Right lobe of liver (tissue), 6 donors: ENCODE data around the gene PDE4A. TPM values are rescaled to one million over a fixed set of nuclear protein-coding genes. Genes with fewer than 3 reads are reported as not detected.

Source experiments
- ATAC-seq, 4 donors: fragments of 200-7000 bp; cut with Tn5 transposase; one replicate each; pipeline ENCODE4 v1.9.1; 2020; ENCODE audit warnings: mild to moderate bottlenecking in 4 of 4, moderate library complexity in 4 of 4
- DNase-seq, 3 donors: peaks; one replicate each; pipeline ENCODE4 v3.0.0-alpha.2; 2020
- H3K27ac ChIP-seq, 3 donors: fragments of 200-600 bp; one replicate each; pipeline ENCODE4 v1.8.0; 2022
- H3K27me3 ChIP-seq, 2 donors: fragments of 200-600 bp; one replicate each; pipeline ENCODE4 v1.8.0; 2022
- H3K36me3 ChIP-seq, 4 donors: fragments of 200-600 bp; sonication (generic) in 1 of 4; one replicate each; pipeline versions ENCODE4 v1.5.1 to v1.8.0; 2017 to 2022; ENCODE audit warnings: control low read depth in 1 of 4
- H3K4me1 ChIP-seq, 4 donors: fragments of 200-600 bp; sonication (generic) in 1 of 4; one replicate each; pipeline versions ENCODE4 v1.5.1 to v1.8.0; 2017 to 2022; ENCODE audit warnings: control low read depth in 1 of 4
- H3K4me3 ChIP-seq, 3 donors: fragments of 200-600 bp; one replicate each; pipeline ENCODE4 v1.8.0; 2022
- H3K9me3 ChIP-seq, 4 donors: fragments of 200-600 bp; sonication (generic) in 1 of 4; one replicate each; pipeline versions ENCODE4 v1.5.1 to v1.8.0; 2017 to 2022; ENCODE audit warnings: control low read depth in 1 of 4
- CTCF ChIP-seq, 4 donors: fragments of 200-600 bp in 3 of 4; fragments of 450-650 bp in 1 of 4; IDR thresholded peaks; one replicate each; pipeline versions ENCODE4 v1.5.1 to v1.8.0; 2016 to 2022; ENCODE audit warnings: antibody characterized with exemption in 4 of 4, mild to moderate bottlenecking in 2 of 4
- POLR2A ChIP-seq: fragments of 450-650 bp; IDR thresholded peaks from one replicate; pipeline ENCODE4 v1.6.1; 2017; ENCODE audit warnings: antibody characterized with exemption, mild to moderate bottlenecking
- WGBS: methylation state at CpG from one replicate; pipeline ENCODE4 v1.1.6; 2018; ENCODE audit warnings: low coverage, low lambda C conversion rate; ENCODE audit not compliant: insufficient coverage; ENCODE audit errors: missing lambda C conversion rate; 5-methylcytosine and 5-hydroxymethylcytosine counted together
- intact Hi-C, 2 donors: fragments of 100-400 bp; cut with DNase I; formaldehyde crosslinking; loops; one replicate each; pipeline versions ENCODE4 v1.11.2 to v1.14.1; 2022
- total RNA-seq, 6 experiments: library from RNA; depleted of rRNA in 2 of 6; stranded (reverse); fragments of >200 nt in 2 of 6; fragmentation: NEBNext Ultra II Directional in 3 of 6; extraction: Animal tissue kit (Norgen Biotek cat#: 25700) in 3 of 6; gene quantifications; one replicate each; pipeline versions ENCODE4 v1.1.0 to v1.2.4, GENCODE V29; 2016 to 2023
- donor health status: DM: no; HTN: yes; CAD: no.
- donor health status: DM: no; HTN: no; CAD: no.
- donor health status: DM: no; HTN: no; CAD: no.
- donor health status: DM: no; HTN: yes; CAD: no.
- donor health status: DM: no; HTN: yes; CAD: no.

PDE4A gene
- total RNA-seq, 6 experiments from 2014 or later: 1.2 to 5.8 (median 2.7) TPM

- Histone ChIP-seq H3K9me3 (no peaks in the 10 kb centered on the region), H3K27me3 (peaks cover 0 to 21% of the 10 kb centered on the region in 2 donors), H3K4me3 (no peak overlapping the region), H3K36me3 (no peaks in the 10 kb centered on the region), H3K27ac (no peak overlapping the region), H3K4me1 (peaks cover 0 to 25% (median 5%) of the 10 kb centered on the region in 4 donors)
- intact Hi-C loops: no loop called here
- no peak for ATAC-seq
- WGBS: no CpG with 5 or more reads among the region's 4 CpGs
- TF ChIP-seq CTCF (IDR thresholded peaks at IDR 0.05): no peak
- no peak for DNase-seq
Measured at GRCh38 chr19:10422046-10422461, 1.7 kb downstream of the PDE4A start.

- no peak overlapping the region for H3K27ac ChIP-seq
- intact Hi-C loops: no loop called here
- no CpG with 5 or more reads among the region's 3 CpGs for WGBS
- H3K4me3 ChIP-seq: no peak overlapping the region
- H3K9me3 ChIP-seq: no peaks in the 10 kb centered on the region
- no peaks in the 10 kb centered on the region for H3K36me3 ChIP-seq
- TF ChIP-seq CTCF (IDR thresholded peaks at IDR 0.05) (no peak), POLR2A (no peak)
- DNase-seq (no peak), ATAC-seq (no peak)
- H3K4me1 ChIP-seq: peaks cover 0 to 25% (median 5%) of the 10 kb centered on the region in 4 donors
- peaks cover 0 to 21% of the 10 kb centered on the region in 2 donors for H3K27me3 ChIP-seq
Measured at GRCh38 chr19:10422846-10423245, 2.5 kb downstream of the PDE4A start.

DNA sequence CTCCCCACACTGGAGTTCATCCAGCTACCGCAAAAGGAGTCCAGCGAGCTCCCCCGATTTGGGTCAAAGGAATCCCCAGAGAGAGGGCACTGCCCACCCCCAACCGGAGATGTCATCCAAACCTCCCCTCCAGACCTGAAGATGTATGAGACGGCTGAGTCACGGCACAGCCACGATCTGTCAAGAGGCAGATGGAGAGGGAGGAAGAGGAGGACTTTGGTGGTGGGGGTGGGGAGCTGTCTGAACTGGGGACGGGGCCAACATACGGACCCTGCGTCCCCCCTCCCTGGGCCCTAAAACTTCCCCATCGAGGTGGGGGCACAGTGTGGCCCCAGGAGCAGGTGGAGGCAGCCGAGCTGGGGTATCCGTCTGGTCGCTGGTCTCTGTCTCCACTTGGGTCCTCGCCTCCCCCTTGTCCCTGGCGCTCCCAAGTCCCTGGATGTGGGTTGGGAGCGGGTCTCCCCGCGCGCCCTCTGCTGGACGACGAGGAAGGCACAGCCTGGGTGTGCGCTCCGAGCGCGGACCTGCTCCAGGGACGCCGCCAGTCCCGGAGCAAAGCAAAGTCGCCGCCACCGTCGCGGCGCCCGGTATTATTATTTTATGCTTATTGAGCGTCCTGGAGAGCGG lies 3.8 kb downstream of the PDE4A start:
- Histone ChIP-seq H3K27ac (no peak overlapping the region), H3K9me3 (no peaks in the 10 kb centered on the region), H3K4me3 (peak overlapping the region; percentile 2 to 33 (median 23)), H3K4me1 (peaks cover 0 to 25% (median 5%) of the 10 kb centered on the region in 4 donors), H3K36me3 (no peaks in the 10 kb centered on the region), H3K27me3 (peaks cover 0 to 21% of the 10 kb centered on the region in 2 donors)
- DNase-seq (peak; percentile 81 to 86 (median 83)), ATAC-seq (peak; percentile 90 to 94 (median 90))
- WGBS: no CpG with 5 or more reads among the region's 38 CpGs
- intact Hi-C loops: no loop called here
- TF ChIP-seq POLR2A (no peak), CTCF (IDR thresholded peaks at IDR 0.05) (peak; percentile 85 to 97 (median 96))

DNA sequence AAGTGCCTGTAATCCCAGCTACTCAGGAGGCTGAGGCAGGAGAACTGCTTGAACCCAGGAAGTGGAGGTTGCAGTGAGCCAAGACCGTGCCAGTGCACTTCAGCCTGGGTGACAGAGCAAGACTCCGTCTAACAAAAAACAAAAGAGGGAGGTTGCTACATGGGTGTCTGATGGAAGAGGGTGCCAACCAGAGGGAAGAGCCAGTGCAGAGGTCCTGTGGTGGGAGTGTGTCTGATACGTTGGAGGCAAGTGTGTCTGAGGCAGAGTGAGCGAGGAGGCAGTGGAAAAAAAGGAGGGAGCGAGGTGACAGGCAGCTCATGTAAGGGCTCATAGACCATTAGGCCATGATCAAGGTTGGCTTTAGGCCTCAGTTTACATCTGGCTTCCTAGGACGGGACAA lies 6.8 kb downstream of the PDE4A start:
- no peak for DNase-seq
- no peak overlapping the region for H3K27ac ChIP-seq
- ATAC-seq: no peak
- H3K4me3 ChIP-seq: no peak overlapping the region
- no peaks in the 10 kb centered on the region for H3K36me3 ChIP-seq
- H3K4me1 ChIP-seq: peaks cover 0 to 18% (median 5%) of the 10 kb centered on the region in 4 donors
- TF ChIP-seq POLR2A: no peak
- TF ChIP-seq CTCF (IDR thresholded peaks at IDR 0.05): no peak
- 90% methylated on average over 5 of the region's 6 CpGs for WGBS
- intact Hi-C loops: no loop called here
- no peaks in the 10 kb centered on the region for H3K9me3 ChIP-seq
- no peaks in the 10 kb centered on the region for H3K27me3 ChIP-seq
